Stimulated activated naive B cell treated with anti-CD40 and anti-IgM and Interleukin-4, amounts not matched to agents 10 μg/mL and 1 μg/mL and 100 μg/mL, for 72 hours (primary cell): ENCODE data around the gene SPON1.
"Not testable (repeated sequence)": the region's sequence is repeated elsewhere in the genome, so short reads cannot be mapped to it uniquely, and the experiment has no call there.

ENCODE experiments used
- ATAC-seq, 2 donors: fragments of 150-1000 bp; cut with Tn5 transposase; replicated peaks; 2 replicates each; pipeline ENCODE4 v1.10.0; 2021; ENCODE audit warnings: moderate library complexity in 1 of 2
- DNase-seq: peaks from one replicate; pipeline ENCODE4 v3.0.0; 2021
- H3K27ac Mint-ChIP-seq: one replicate; pipeline ENCODE4 v1.8.0; 2022; ENCODE audit warnings: mild to moderate bottlenecking, mixed read lengths
- H3K27me3 Mint-ChIP-seq, 2 donors: one replicate each; pipeline ENCODE4 v1.8.0; 2022; ENCODE audit warnings: mixed read lengths in 2 of 2
- H3K36me3 Mint-ChIP-seq, 2 donors: one replicate each; pipeline ENCODE4 v1.8.0; 2022; ENCODE audit warnings: mixed read lengths in 2 of 2, mild to moderate bottlenecking in 1 of 2
- H3K4me1 Mint-ChIP-seq, 2 donors: one replicate each; pipeline ENCODE4 v1.8.0; 2022; ENCODE audit warnings: mixed read lengths in 2 of 2, mild to moderate bottlenecking in 1 of 2
- H3K4me3 Mint-ChIP-seq, 2 donors: one replicate each; pipeline ENCODE4 v1.8.0; 2022; ENCODE audit warnings: mild to moderate bottlenecking in 2 of 2, mixed read lengths in 2 of 2, moderate library complexity in 1 of 2
- H3K9me3 Mint-ChIP-seq, 2 donors: one replicate each; pipeline ENCODE4 v1.8.0; 2022; ENCODE audit warnings: mixed read lengths in 2 of 2, mild to moderate bottlenecking in 1 of 2

The SPON1 gene

DNA sequence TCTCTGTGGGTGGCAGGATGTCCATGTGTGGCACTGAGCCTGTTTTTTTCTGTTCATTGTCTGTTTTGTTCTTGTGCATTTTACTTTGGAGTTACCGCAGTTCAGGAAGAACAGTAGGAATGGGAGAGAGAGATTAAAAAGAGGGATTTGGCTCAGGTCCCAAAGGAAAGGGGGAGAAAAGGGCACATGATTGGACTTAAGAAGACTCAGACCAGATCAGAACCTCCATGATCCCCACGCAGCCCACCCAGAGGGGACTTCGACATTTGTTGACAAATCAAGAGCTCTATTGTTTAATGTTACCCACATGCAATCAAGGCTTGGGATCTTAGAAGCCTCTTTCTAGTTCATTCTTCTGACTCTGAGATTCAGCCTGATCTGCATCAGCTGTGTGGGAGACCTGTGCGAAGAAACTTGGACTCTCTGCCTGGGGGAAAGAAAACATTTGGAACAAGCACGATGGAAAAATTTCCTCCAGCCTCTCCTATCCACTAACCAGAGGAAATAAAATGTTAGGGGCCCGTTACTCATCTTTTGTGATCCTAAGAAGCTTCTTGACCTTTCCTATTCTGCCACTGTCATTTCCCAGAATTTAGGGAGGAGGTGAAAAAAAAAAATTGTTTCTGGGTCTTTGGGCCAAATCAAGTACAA is 119.2 kb downstream of the SPON1 start:
- ATAC-seq (no peak), DNase-seq (no peak)
- H3K4me3 Mint-ChIP-seq, result no peak overlapping the region
- peaks cover 4 to 13% of the 10 kb centered on the region in 2 donors for H3K27me3 Mint-ChIP-seq
- H3K9me3 Mint-ChIP-seq, result peaks cover 0 to 3% of the 10 kb centered on the region in 2 donors
- peaks cover 9 to 22% of the 10 kb centered on the region in 2 donors for H3K4me1 Mint-ChIP-seq
- no peak overlapping the region for H3K27ac Mint-ChIP-seq
- no peaks in the 10 kb centered on the region for H3K36me3 Mint-ChIP-seq

GRCh38 chr11:14082338-14082737 is 119.8 kb downstream of the SPON1 start:
- Mint-ChIP-seq H3K4me1 (peaks cover 8 to 22% of the 10 kb centered on the region in 2 donors), H3K36me3 (no peaks in the 10 kb centered on the region), H3K27me3 (peaks cover 9 to 19% of the 10 kb centered on the region in 2 donors), H3K4me3 (no peak overlapping the region), H3K9me3 (peaks cover 0 to 3% of the 10 kb centered on the region in 2 donors), H3K27ac (no peak overlapping the region)
- ATAC-seq, result no peak
- DNase-seq, result no peak

DNA sequence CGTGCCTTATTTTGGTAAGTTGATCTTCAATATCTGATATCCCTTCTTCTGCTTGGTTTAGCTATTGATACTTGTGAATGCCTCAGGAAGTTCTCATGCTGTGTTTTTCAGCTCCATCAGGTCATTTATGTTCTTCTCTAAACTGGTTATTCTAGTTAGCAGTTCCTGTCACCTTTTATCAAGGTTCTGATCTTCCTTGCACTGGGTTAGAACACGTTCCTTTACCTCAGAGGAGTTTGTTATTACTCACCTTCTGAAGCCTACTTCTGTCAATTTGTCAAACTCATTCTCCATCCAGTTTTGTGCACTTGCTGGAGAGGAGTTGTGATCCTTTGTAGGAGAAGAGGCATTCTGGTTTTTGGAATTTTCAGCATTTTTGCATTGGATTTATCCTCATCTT is 126.3 kb downstream of the SPON1 start:
- H3K4me3 Mint-ChIP-seq, H3K9me3 Mint-ChIP-seq, H3K36me3 Mint-ChIP-seq, ATAC-seq, H3K27ac Mint-ChIP-seq, DNase-seq, H3K4me1 Mint-ChIP-seq: not testable (repeated sequence)
- H3K27me3 Mint-ChIP-seq, result peaks cover 34 to 35% of the 10 kb centered on the region in 2 donors

GRCh38 chr11:14089690-14090462 is 127.4 kb downstream of the SPON1 start:
- DNase-seq (no peak), ATAC-seq (no peak)
- Mint-ChIP-seq H3K4me1 (no peaks in the 10 kb centered on the region), H3K27ac (no peak overlapping the region), H3K9me3 (no peaks in the 10 kb centered on the region), H3K4me3 (no peak overlapping the region), H3K36me3 (no peaks in the 10 kb centered on the region), H3K27me3 (peaks cover 30 to 35% of the 10 kb centered on the region in 2 donors)

DNA sequence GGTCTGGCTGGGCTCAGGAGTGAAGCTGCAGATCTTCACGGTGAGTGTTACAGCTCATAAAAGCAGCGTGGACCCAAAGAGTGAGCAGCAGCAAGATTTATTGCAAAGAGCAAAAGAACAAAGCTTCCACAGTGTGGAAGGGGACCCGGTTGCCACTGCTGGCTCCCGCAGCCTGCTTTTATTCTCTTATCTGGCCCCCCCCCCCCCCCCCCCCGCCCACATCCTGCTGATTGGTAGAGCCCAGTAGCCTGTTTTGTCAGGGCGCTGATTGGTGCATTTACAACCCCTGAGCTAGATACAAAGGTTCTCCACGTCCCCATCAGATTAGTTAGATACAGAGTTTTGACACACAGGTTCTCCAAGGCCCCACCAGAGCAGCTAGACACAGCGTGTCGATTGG is 128.1 kb downstream of the SPON1 start:
- not testable (repeated sequence) for H3K27ac Mint-ChIP-seq, H3K4me1 Mint-ChIP-seq, H3K4me3 Mint-ChIP-seq, DNase-seq, H3K9me3 Mint-ChIP-seq, H3K36me3 Mint-ChIP-seq, ATAC-seq
- H3K27me3 Mint-ChIP-seq, result peaks cover 30 to 33% of the 10 kb centered on the region in 2 donors

- Mint-ChIP-seq H3K4me3 (no peak overlapping the region), H3K36me3 (no peaks in the 10 kb centered on the region), H3K27ac (no peak overlapping the region), H3K4me1 (no peaks in the 10 kb centered on the region), H3K9me3 (no peaks in the 10 kb centered on the region), H3K27me3 (peaks cover 9 to 20% of the 10 kb centered on the region in 2 donors)
- DNase-seq, result no peak
- ATAC-seq, result no peak
Observed at GRCh38 chr11:14093065-14093464, 130.5 kb downstream of the SPON1 start.

GRCh38 chr11:14094481-14095037 is 132.0 kb downstream of the SPON1 start:
- no peaks in the 10 kb centered on the region for H3K9me3 Mint-ChIP-seq
- no peak for DNase-seq
- H3K27ac Mint-ChIP-seq, result no peak overlapping the region
- H3K4me3 Mint-ChIP-seq, result no peak overlapping the region
- H3K4me1 Mint-ChIP-seq, result no peaks in the 10 kb centered on the region
- peaks cover 0 to 8% of the 10 kb centered on the region in 2 donors for H3K27me3 Mint-ChIP-seq
- no peaks in the 10 kb centered on the region for H3K36me3 Mint-ChIP-seq
- no peak for ATAC-seq

GRCh38 chr11:14095882-14096281 is 133.4 kb downstream of the SPON1 start:
- Mint-ChIP-seq H3K27ac (no peak overlapping the region), H3K4me3 (no peak overlapping the region), H3K27me3 (no peaks in the 10 kb centered on the region), H3K9me3 (no peaks in the 10 kb centered on the region), H3K36me3 (no peaks in the 10 kb centered on the region), H3K4me1 (no peaks in the 10 kb centered on the region)
- DNase-seq (no peak), ATAC-seq (no peak)

DNA sequence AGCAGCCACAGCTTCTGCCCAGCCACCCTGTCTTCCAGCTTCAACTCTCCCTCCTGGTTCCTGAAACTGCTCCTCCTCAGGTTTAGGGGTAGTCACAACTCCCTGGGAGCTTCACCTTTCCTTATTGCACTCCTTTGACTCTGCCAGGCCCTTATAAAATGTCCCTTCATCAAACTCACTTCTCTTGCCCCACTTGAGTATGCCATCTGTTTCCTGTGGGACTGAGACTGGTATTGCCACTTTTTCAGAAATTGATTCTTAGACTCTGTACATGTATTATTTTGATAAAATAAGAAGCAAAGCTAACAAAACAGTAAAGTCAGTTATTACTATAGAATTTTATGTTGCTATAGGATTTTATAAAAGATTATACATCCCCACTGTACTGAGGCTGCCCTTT is 134.1 kb downstream of the SPON1 start:
- Mint-ChIP-seq H3K9me3 (no peaks in the 10 kb centered on the region), H3K27ac (no peak overlapping the region), H3K36me3 (no peaks in the 10 kb centered on the region), H3K27me3 (no peaks in the 10 kb centered on the region), H3K4me3 (no peak overlapping the region), H3K4me1 (no peaks in the 10 kb centered on the region)
- no peak for DNase-seq
- ATAC-seq, result no peak

DNA sequence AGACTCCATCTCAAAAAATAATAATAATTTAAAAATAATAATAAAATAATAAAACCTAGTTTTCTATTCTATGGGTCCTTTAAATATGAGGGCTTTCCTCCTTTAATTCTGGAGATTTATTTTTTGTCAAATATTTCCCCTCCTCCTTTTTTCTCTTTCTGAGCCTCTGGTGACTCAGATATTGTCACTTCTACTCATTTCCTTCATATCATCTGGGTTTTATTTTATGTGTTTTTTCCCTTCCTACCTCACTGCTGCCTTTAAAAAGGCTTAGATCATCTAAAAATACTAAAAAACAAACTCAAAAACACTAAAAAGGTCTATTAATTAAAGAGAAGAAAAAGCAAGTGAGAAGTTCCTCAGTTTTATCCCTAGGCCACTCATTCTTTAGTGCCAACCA is 138.9 kb downstream of the SPON1 start:
- no peak for DNase-seq
- no peak overlapping the region for H3K27ac Mint-ChIP-seq

DNA sequence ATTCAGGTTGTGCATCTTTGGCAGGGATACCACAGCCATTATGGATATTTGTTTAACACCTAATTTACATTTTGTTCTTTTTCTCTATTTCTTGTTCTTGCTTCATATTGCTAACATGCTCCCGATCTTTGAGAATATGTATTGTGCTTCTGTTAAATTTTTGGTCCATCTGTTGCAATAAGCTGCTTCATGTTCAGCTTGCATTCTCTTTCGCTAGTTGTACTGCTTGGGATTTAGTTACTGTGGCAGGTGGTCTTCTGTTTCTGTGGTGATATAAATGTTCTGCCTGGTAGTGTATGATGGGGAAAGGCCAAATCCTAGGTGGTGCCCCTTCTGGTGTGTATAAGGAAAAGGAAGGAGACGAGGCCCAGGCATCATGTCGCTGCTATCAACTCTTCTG is 140.2 kb downstream of the SPON1 start:
- Mint-ChIP-seq H3K4me1 (peaks cover 4 to 12% of the 10 kb centered on the region in 2 donors), H3K36me3 (peaks cover 0 to 3% of the 10 kb centered on the region in 2 donors), H3K4me3 (no peak overlapping the region), H3K9me3 (peaks cover 0 to 3% of the 10 kb centered on the region in 2 donors), H3K27me3 (no peaks in the 10 kb centered on the region), H3K27ac (no peak overlapping the region)
- no peak for ATAC-seq
- DNase-seq, result no peak

More for the DNA sequence above, 138.9 kb downstream of the SPON1 start:
- H3K4me3 Mint-ChIP-seq, result no peak overlapping the region
- peaks cover 4 to 12% of the 10 kb centered on the region in 2 donors for H3K4me1 Mint-ChIP-seq
- H3K9me3 Mint-ChIP-seq, result peaks cover 0 to 3% of the 10 kb centered on the region in 2 donors
- ATAC-seq, result no peak
- peaks cover 0 to 3% of the 10 kb centered on the region in 2 donors for H3K36me3 Mint-ChIP-seq
- no peaks in the 10 kb centered on the region for H3K27me3 Mint-ChIP-seq

DNA sequence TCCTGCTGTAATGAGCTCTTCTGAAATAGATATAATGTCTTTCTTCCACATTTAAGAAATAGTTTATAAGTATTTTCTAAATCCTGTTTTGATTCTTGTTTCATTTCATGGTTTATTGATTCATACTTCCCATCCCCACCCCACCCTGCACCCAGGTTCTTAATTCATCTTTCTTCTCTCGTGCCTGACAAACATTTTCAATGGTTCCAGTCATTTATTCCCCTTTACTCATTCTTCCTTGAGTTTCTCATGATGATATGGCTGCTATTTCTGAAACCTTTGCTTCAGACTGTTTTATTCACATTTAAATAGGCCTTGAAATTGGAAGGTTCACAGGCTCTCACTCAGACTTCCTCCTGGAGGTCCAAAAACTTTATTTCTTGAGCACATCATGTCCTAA is 142.9 kb downstream of the SPON1 start:
- Mint-ChIP-seq H3K36me3 (peaks cover 0 to 3% of the 10 kb centered on the region in 2 donors), H3K4me3 (no peak overlapping the region), H3K4me1 (peaks cover 4 to 12% of the 10 kb centered on the region in 2 donors), H3K27me3 (no peaks in the 10 kb centered on the region), H3K27ac (no peak overlapping the region), H3K9me3 (peaks cover 0 to 3% of the 10 kb centered on the region in 2 donors)
- ATAC-seq (no peak), DNase-seq (no peak)

DNA sequence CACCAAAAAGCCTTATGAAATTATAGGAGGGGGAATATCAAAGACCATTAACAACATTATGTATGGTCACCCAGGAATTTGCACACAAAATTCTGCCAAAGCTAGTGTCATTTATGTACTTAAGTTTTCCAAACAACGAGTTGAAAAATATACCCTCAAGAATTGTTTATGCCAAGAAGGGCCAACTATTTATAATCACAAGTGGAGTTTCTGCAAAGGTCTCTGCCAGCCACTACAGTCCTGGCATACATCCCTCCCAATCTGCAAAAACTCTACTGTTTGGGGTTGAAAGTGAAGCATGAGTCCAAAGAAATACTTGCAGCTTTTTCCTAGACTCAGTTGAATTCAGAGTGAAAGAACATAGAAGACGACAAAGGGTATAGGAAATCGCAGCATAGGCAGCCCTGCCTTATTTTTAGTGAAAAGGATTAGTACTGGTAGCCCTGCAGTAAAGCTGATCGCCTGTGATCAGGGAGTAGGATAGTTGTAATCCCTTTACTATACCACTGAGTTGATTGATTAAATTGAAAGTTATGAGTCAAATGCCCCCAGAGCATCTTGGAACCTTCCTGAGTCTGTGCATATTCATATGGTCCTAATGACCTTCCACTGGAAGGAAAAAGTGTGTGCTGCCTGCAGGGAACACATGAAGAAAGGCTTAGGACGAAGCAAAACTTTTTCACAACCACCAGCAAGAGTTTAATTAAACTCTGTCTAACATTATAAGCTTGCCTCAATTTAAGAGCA is 144.0 kb downstream of the SPON1 start:
- H3K27ac Mint-ChIP-seq, result no peak overlapping the region
- peaks cover 0 to 3% of the 10 kb centered on the region in 2 donors for H3K36me3 Mint-ChIP-seq
- no peaks in the 10 kb centered on the region for H3K27me3 Mint-ChIP-seq
- peaks cover 0 to 3% of the 10 kb centered on the region in 2 donors for H3K9me3 Mint-ChIP-seq
- no peak for ATAC-seq
- H3K4me1 Mint-ChIP-seq, result peaks cover 4 to 12% of the 10 kb centered on the region in 2 donors
- no peak for DNase-seq
- H3K4me3 Mint-ChIP-seq, result no peak overlapping the region

DNA sequence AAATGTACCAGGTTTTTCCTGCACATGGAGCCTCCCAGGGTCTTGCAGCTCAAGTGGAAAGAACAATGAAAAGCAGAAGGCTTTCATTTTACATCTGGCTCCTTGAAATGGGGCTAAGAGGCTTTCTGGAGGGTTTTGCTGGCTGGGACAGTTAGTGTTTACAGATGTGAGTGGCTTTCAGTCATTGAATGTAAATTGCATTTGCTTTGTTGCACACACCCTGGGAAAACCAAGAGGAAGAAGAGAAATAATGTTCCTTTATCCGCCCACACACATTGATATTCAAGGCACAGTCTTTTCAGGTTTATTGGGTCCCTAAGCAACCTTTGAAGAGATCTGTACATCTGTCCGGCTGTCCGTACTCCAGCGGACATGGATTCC is 144.5 kb downstream of the SPON1 start:
- DNase-seq, result no peak
- Mint-ChIP-seq H3K4me1 (peaks cover 4 to 12% of the 10 kb centered on the region in 2 donors), H3K4me3 (no peak overlapping the region), H3K27ac (no peak overlapping the region), H3K27me3 (no peaks in the 10 kb centered on the region), H3K36me3 (peaks cover 0 to 3% of the 10 kb centered on the region in 2 donors), H3K9me3 (peaks cover 0 to 3% of the 10 kb centered on the region in 2 donors)
- ATAC-seq, result no peak
